ENCODE measurements around the gene ANAPC13. TPM values are rescaled to one million over a fixed set of nuclear protein-coding genes. Genes with fewer than 3 reads are reported as not detected.

The ANAPC13 gene
- polyA plus RNA-seq, 1 donor from 2014 or later = 70.0 TPM

- peaks cover 5 to 14% (median 9%) of the 10 kb centered on the region in 3 donors for H3K9me3 Mint-ChIP-seq
- H3K36me3 Mint-ChIP-seq = no peaks in the 10 kb centered on the region
- H3K4me1 Mint-ChIP-seq = peaks cover 0 to 2% (median 0%) of the 10 kb centered on the region in 3 donors
- no peak overlapping the region for H3K27ac Mint-ChIP-seq
- H3K27me3 Mint-ChIP-seq = peaks cover 23% of the 10 kb centered on the region
- H3K4me3 Mint-ChIP-seq = no peak overlapping the region
These were observed 35.8 kb downstream of the ANAPC13 start for GRCh38 chr3:134449951-134450350.

- H3K27me3 Mint-ChIP-seq = peaks cover 23% of the 10 kb centered on the region
- peaks cover 0 to 2% (median 0%) of the 10 kb centered on the region in 3 donors for H3K4me1 Mint-ChIP-seq
- H3K4me3 Mint-ChIP-seq = no peak overlapping the region
These were observed 36.5 kb downstream of the ANAPC13 start for GRCh38 chr3:134449277-134449676.

GRCh38 chr3:134448664-134449063 lies 37.1 kb downstream of the ANAPC13 start:
- peaks cover 2% of the 10 kb centered on the region for H3K36me3 Mint-ChIP-seq
- H3K27me3 Mint-ChIP-seq = peaks cover 21% of the 10 kb centered on the region
- H3K27ac Mint-ChIP-seq = no peak overlapping the region
- no peak overlapping the region for H3K4me3 Mint-ChIP-seq
- H3K4me1 Mint-ChIP-seq = peaks cover 0 to 2% (median 0%) of the 10 kb centered on the region in 3 donors
- H3K9me3 Mint-ChIP-seq = peaks cover 5 to 18% (median 14%) of the 10 kb centered on the region in 3 donors

More at GRCh38 chr3:134449277-134449676, 36.5 kb downstream of the ANAPC13 start:
- H3K27ac Mint-ChIP-seq = no peak overlapping the region
- peaks cover 2% of the 10 kb centered on the region for H3K36me3 Mint-ChIP-seq
- peaks cover 5 to 18% (median 14%) of the 10 kb centered on the region in 3 donors for H3K9me3 Mint-ChIP-seq

DNA sequence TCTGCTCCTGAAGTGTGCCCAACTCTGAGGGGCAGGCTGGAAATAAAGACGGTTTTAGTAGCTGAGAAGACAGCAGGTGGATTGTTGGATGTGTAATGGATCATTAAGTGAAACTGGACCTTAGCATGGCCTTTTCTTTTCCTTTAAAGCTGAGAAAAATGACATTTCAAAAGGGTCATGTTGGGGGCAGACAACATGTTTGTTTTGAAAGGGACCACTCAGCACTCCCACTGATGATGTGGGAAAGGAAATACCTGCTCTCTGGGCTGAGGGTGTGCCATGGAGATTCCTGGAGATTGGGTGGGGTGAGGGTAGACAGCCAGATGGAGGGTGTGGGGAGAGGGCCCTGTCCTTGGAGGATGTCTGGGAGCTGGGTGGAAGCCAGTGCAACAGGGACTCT lies 38.4 kb downstream of the ANAPC13 start:
- Mint-ChIP-seq H3K4me1 (peaks cover 0 to 2% (median 0%) of the 10 kb centered on the region in 3 donors), H3K36me3 (peaks cover 2% of the 10 kb centered on the region), H3K27ac (no peak overlapping the region), H3K4me3 (no peak overlapping the region), H3K9me3 (peaks cover 5 to 18% (median 14%) of the 10 kb centered on the region in 3 donors), H3K27me3 (peaks cover 21% of the 10 kb centered on the region)

- Mint-ChIP-seq H3K36me3 (peaks cover 2% of the 10 kb centered on the region), H3K4me1 (peaks cover 0 to 2% (median 0%) of the 10 kb centered on the region in 3 donors), H3K4me3 (no peak overlapping the region), H3K9me3 (peaks cover 5 to 18% (median 14%) of the 10 kb centered on the region in 3 donors), H3K27me3 (peaks cover 22% of the 10 kb centered on the region), H3K27ac (no peak overlapping the region)
These were observed 39.0 kb downstream of the ANAPC13 start for GRCh38 chr3:134446800-134447199.

DNA sequence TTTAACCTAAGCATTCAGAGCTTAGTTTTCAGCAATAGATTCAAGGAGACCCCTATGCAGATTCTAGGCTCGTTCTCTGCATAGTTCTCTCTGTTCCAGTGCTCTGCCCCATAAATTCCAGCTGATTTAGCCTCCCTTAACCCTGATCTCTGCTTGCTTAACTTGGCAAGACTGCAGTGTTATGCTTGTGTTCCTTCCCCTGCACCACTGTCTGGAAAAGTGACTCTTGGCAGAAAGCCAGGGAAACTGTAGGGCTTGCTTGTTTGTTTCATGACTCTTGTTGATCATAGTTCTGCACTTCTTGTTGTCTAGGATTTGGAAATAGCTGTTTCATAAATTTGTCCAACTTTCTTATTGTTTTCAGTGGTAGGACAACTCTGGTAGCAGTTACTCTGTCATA lies 40.1 kb downstream of the ANAPC13 start:
- peaks cover 2% of the 10 kb centered on the region for H3K36me3 Mint-ChIP-seq
- H3K27me3 Mint-ChIP-seq = peaks cover 20% of the 10 kb centered on the region
- H3K27ac Mint-ChIP-seq = no peak overlapping the region
- H3K4me1 Mint-ChIP-seq = peaks cover 0 to 2% (median 0%) of the 10 kb centered on the region in 3 donors
- H3K9me3 Mint-ChIP-seq = peaks cover 5 to 18% (median 14%) of the 10 kb centered on the region in 3 donors
- no peak overlapping the region for H3K4me3 Mint-ChIP-seq

DNA sequence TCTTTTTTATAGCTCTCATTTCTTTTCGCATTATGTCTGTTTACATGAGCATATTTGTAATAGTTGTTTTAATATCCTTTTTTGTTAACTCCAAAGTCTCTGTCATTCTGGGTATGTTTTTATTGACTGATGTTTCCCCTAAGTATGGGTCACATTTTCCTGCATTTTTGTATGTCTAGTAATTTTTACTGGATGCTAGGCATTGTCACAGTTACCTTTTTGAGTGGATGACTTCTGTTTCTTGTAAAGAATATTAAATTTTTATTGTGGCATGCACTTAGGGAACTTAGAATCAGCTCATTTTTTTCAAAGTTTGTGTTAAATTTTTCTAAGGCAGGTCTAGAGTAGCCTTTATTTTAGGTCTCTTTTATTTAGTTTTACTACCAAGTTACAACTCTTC lies 40.7 kb downstream of the ANAPC13 start:
- H3K36me3 Mint-ChIP-seq = peaks cover 2% of the 10 kb centered on the region

GRCh38 chr3:134441821-134442220 lies 44.0 kb downstream of the ANAPC13 start:
- Mint-ChIP-seq H3K4me3 (no peak overlapping the region), H3K27ac (no peak overlapping the region), H3K4me1 (peaks cover 0 to 2% (median 0%) of the 10 kb centered on the region in 3 donors), H3K36me3 (peaks cover 2% of the 10 kb centered on the region), H3K9me3 (peaks cover 5 to 14% (median 14%) of the 10 kb centered on the region in 3 donors), H3K27me3 (peaks cover 6% of the 10 kb centered on the region)

More for the DNA sequence above, 40.7 kb downstream of the ANAPC13 start:
- peaks cover 20% of the 10 kb centered on the region for H3K27me3 Mint-ChIP-seq
- H3K9me3 Mint-ChIP-seq = peaks cover 5 to 18% (median 14%) of the 10 kb centered on the region in 3 donors
- H3K27ac Mint-ChIP-seq = no peak overlapping the region
- H3K4me1 Mint-ChIP-seq = peaks cover 0 to 2% (median 0%) of the 10 kb centered on the region in 3 donors
- no peak overlapping the region for H3K4me3 Mint-ChIP-seq

DNA sequence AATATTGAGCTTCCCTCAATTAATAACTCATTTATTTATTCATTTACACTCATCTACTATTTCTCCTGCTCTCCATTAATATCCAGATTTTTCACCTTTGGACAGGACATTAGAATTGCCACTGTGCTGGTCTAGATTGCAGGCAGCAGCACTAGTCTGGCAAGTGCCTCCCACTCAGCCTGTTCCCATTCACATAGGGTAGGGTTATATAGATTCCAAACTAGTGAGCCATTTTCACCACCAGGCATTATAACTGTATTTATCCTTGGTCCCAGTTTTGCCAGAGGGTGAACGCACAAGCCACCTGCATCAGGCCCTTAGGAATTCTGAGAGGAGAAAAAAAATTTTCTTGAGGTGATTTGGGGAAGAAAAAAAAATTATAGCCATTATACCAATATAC lies 44.5 kb downstream of the ANAPC13 start:
- H3K4me1 Mint-ChIP-seq = peaks cover 0 to 2% (median 0%) of the 10 kb centered on the region in 3 donors
- H3K9me3 Mint-ChIP-seq = peaks cover 5 to 14% (median 14%) of the 10 kb centered on the region in 3 donors
- no peak overlapping the region for H3K4me3 Mint-ChIP-seq
- peaks cover 2% of the 10 kb centered on the region for H3K36me3 Mint-ChIP-seq
- H3K27me3 Mint-ChIP-seq = peaks cover 5% of the 10 kb centered on the region
- no peak overlapping the region for H3K27ac Mint-ChIP-seq

- H3K27me3 Mint-ChIP-seq = peaks cover 9% of the 10 kb centered on the region
- H3K36me3 Mint-ChIP-seq = peaks cover 2% of the 10 kb centered on the region
- H3K27ac Mint-ChIP-seq = no peak overlapping the region
- H3K4me1 Mint-ChIP-seq = peaks cover 0 to 2% (median 0%) of the 10 kb centered on the region in 3 donors
- H3K9me3 Mint-ChIP-seq = peaks cover 0 to 3% (median 0%) of the 10 kb centered on the region in 3 donors
- no peak overlapping the region for H3K4me3 Mint-ChIP-seq
These were observed 48.5 kb downstream of the ANAPC13 start for GRCh38 chr3:134437211-134437752.

DNA sequence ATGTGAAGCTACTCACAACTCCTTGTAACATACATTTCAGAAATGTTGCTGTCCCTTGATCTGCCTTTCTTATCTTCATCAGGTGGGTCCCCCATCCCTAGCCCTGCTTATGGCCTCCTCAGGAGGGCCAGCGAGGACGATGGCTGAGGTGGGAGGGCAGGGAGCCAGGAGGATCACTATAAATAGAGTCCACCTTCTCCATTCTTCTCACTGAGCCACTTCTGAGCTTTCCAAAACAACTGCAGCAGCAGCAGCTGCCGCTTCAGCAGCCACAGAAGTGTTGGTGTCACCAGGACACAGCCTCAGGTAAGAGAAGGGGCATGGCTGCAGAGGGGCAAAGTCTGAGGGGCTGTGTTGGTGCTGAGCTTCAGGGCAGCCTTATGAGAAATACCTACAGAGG lies 53.5 kb downstream of the ANAPC13 start:
- Mint-ChIP-seq H3K4me3 (no peak overlapping the region), H3K9me3 (peaks cover 0 to 3% (median 0%) of the 10 kb centered on the region in 3 donors), H3K36me3 (peaks cover 2% of the 10 kb centered on the region), H3K27me3 (peaks cover 10% of the 10 kb centered on the region), H3K27ac (no peak overlapping the region), H3K4me1 (peaks cover 0 to 2% (median 0%) of the 10 kb centered on the region in 3 donors)

- H3K36me3 Mint-ChIP-seq = peaks cover 2% of the 10 kb centered on the region
- peaks cover 0 to 2% (median 0%) of the 10 kb centered on the region in 3 donors for H3K4me1 Mint-ChIP-seq
- peaks cover 0 to 3% (median 0%) of the 10 kb centered on the region in 3 donors for H3K9me3 Mint-ChIP-seq
- H3K27me3 Mint-ChIP-seq = peaks cover 10% of the 10 kb centered on the region
- H3K27ac Mint-ChIP-seq = no peak overlapping the region
- no peak overlapping the region for H3K4me3 Mint-ChIP-seq
These were observed 54.8 kb downstream of the ANAPC13 start for GRCh38 chr3:134430950-134431445.

GRCh38 chr3:134430174-134430573 lies 55.6 kb downstream of the ANAPC13 start:
- Mint-ChIP-seq H3K4me1 (peaks cover 0 to 2% (median 0%) of the 10 kb centered on the region in 3 donors), H3K4me3 (no peak overlapping the region), H3K27me3 (peaks cover 10% of the 10 kb centered on the region), H3K36me3 (no peaks in the 10 kb centered on the region), H3K27ac (no peak overlapping the region), H3K9me3 (peaks cover 0 to 3% (median 0%) of the 10 kb centered on the region in 3 donors)

DNA sequence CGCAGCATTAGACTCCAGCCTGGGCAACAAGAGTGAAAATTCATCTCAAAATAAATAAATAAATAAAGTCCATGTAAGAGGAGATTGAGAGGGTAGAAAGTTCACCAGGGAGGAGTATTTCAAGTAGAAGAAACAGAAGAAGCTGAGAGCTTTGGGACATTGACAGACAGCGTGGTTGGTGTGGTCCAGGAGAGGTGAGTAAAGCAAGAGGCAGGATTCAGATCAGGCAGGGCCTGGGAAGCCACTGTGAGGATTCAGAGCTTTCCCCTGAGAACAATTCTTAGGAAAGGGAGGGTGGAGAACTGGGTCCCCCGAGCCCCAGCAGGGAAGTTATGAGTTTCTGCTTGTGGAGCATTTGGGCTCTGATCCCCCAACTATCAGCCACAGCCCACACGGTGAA lies 57.4 kb downstream of the ANAPC13 start:
- Mint-ChIP-seq H3K4me3 (no peak overlapping the region), H3K9me3 (no peaks in the 10 kb centered on the region), H3K4me1 (peaks cover 0 to 2% (median 0%) of the 10 kb centered on the region in 3 donors), H3K27ac (no peak overlapping the region), H3K27me3 (peaks cover 11% of the 10 kb centered on the region), H3K36me3 (no peaks in the 10 kb centered on the region)
